HG03064 (cell line): Measurements from ENCODE around the gene PSMD5.

Experiments used
- ATAC-seq: cut with Tn5 transposase; IDR thresholded peaks from one replicate; pipeline ENCODE4 v1.9.1; 2021; ENCODE audit warnings: low read depth; ENCODE audit not compliant: unreplicated experiment

Gene PSMD5

DNA sequence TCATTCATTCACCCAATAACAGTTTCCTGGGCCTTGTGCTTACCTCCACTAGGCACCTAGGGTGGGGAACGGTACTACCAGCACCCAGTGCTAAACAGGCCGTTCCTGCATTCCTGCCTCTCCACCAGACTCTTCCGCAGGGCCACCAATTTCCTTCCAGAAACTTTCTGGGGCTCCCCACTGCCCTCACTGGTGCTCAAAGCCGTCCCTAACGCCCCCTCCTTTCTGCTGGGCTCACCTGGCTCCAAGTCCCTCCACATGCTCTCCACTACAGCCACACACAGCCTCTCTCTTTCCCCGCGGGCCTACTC, 32.9 kb upstream of the PSMD5 start:
- ATAC-seq: no peak

DNA sequence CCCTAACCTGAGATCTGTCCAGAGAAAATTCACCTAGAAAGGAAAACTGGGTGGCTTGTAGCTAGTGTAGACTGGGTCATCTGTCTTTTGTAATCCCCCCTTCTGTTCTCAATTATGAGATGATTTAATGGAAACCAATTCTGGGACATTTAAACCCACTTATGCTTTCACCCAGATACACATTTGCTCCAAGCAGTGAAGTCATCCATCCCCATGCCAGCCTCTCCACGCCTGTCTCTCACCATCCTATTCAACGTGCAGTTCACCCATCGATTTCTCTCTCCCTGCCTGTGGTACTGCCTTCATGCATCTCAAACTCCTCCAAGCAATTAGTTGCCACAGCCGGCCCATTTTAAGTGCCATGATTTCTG, 32.5 kb upstream of the PSMD5 start:
- no peak for ATAC-seq

DNA sequence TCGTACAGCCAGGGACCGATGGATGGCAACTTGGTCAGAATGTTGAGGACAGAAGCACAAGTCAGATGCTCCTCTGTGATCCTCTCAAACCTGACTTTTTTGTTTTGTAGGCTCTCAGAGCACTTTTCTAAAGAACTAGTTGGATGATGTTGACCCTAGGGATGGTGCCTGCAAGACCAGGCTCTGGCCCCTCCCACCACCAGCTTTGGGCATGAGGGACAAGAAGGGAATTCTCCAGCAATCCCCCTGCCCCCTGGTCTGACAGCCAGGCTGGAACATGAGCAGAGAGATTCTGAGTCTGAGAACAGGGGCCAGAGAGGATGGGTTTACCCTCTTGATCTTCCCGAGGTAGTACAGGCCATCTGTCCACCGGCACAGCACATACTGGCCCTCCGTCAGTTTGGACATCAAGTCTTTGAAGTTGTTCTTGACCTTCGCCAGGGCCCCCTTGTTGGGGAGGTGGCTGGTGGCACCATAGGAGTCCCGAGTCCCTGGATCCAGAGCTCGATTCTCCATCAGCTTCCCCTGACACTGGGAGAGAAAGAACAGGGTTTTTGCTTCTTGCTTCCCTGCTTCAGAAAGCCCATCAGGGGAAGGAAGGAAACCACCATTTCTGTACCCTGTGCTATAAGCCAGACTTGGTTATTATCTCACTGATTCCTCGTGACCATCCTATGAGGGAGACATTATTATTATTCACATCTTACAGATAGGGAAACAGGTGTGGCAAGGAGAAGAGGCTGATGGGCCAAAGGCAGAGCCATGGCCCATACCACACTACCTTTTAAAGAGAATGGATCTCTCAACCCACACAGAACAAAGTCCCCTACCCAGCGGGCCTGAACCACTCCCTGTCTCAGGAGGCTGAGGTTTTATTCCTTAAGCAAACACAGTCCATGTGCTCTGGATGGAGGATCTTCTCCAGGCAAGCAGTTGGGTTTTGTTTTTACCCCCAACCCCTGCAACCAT, 31.8 kb upstream of the PSMD5 start:
- ATAC-seq: no peak

DNA sequence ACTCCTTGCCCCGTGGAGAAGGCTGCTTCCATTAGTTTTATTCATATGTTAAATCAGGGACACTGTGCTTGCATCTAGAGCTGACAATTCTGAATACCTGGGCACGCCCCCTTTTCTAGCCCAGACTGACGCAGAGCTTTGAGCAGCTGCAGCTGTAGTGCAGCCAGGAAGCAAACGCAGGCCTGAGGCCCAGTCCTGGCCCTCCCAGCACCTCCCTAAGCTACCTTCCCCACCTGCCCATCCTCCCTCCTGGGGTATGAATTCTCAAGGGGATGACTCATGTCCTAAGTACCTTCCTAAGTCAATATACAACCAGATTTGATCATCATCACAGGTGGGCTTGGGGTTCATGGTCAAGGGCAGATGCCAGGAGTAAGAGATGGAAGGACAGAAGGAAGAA, 30.8 kb upstream of the PSMD5 start:
- ATAC-seq: no peak

DNA sequence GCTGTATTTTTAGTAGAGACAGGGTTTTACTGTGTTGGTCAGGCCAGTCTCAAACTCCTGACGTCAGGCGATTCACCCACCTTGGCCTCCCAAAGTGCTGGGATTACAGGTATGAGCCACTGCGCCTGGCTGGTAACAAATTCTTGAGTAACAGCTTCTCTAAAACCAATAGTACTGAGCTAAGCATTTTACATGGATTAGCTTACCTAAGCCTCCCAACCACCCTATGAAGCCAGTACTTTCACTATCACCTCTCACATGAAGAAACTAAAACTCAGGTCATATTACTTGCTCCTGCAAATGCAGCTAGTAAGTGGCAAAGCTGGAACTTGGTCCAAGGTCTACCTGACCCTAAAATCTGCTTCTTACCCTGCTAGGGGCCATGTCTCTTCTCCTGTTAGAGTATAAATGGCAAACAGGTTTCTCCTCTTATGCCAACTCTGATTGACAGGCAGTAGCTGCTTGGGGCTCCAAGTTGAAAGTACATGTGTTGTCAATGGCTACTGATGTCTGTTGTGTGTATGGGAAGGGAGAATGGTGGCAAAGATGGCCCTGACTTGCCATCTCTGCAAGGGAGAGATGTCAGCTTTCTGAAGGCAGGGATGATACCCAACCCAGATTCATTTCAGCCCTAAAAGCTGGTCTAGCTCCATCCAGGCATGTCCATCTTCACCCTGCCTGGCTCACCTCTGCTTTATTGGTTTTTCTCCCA, 30.2 kb upstream of the PSMD5 start:
- ATAC-seq: no peak

DNA sequence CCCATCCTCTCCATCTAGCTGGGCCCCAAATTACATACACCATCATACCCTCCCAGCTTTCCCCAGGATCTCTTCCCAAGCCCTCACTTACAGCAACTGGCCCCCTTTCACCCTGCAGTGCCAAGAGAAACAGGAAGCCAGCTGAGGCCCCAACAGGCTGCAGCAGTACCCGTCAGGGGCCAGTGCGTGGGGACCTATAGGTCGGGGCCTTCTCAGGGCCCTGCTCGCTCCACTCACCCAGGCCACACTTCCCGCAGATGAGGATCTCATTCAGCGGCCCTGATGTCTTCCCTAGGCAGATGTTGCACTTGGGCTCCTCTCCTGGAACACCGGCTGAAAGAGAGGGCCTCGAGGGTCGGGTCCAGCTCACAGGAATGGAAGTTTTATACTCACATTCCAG, 27.5 kb upstream of the PSMD5 start:
- ATAC-seq: no peak

DNA sequence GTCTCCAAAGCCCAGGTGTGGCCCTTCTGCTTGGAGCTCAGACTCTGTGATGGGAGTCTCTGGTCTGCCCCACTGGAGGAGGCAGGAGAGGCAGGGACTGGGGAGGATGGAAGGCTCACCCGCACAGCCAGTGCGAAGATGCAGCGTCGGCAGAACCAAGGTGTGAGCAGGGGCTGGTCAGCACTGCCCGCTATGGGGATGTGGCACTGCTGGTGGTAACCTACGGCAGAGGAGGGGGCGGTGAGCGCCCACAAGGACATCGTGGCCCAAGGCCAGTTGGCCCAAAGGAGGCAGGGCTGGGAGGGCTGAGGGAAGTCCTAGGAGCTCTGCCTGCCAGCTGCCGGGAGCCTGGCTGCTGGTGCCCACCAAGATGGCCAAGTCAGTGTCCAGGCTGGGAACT, 27.0 kb upstream of the PSMD5 start:
- no peak for ATAC-seq

DNA sequence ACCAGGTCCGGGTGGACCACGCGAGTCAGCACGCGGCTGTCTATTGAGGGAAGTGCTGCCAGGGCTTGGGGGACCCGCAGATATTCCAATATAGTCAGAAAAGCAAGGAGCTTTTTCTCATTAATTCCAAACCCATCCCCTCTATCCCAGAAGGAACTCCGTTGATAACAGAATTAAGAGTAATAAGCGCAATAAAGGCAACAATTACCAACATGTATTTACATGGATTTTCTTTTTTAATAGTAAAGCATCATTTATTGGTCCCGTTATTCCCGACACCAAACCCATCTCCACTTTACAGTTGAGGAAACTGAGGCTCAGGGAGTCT, 26.6 kb upstream of the PSMD5 start:
- ATAC-seq: no peak

DNA sequence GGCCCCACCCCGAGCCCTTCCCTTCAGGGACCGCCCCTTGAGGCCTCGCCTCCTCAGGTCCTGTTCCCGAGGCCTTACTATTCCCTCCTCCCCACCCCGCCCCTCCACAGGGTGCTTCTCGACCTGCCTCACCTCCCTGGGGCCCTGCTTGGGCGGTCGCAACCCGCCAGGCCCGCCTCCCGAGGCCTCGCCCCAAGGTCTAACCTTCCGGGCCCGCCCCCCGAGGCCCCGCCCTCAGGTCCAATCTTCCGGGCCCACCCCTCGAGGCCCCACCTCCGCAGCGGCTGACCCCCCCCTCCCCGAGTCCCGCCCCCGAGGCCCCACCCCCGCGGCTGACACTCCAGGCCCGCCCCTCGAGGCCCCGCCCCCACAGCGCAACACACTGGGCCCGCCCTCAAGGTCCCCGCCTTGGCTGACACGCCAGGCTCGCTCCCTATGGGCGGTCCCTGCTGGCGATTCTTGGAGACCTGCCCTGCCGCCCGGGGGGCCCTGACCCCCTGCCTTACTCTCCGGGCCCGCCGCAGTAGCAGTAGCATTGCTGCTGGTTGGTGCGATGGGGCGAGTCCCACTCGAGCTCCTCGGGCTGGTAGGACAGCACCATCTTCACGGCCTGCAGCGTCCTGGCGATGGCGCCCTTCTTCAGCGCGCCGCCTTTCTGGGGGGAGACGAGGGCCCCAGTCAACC, 26.1 kb upstream of the PSMD5 start:
- ATAC-seq: peak; percentile 83

DNA sequence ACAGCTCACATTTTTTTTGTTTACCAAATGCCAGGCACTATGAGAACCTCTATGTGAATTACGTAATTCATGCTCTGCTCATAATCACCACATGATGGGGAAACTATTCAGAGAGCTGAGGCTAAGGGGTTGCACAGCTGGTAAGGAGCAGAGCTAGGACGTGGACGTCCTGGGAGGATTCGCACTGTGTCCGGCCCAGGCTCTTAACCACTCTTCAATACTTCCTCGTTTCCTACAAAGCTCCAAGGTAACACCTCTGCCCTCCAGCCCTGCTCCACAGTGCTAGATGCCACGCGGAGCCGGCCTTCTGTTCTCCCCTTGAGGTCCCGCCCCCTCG, 25.6 kb upstream of the PSMD5 start:
- no peak for ATAC-seq

DNA sequence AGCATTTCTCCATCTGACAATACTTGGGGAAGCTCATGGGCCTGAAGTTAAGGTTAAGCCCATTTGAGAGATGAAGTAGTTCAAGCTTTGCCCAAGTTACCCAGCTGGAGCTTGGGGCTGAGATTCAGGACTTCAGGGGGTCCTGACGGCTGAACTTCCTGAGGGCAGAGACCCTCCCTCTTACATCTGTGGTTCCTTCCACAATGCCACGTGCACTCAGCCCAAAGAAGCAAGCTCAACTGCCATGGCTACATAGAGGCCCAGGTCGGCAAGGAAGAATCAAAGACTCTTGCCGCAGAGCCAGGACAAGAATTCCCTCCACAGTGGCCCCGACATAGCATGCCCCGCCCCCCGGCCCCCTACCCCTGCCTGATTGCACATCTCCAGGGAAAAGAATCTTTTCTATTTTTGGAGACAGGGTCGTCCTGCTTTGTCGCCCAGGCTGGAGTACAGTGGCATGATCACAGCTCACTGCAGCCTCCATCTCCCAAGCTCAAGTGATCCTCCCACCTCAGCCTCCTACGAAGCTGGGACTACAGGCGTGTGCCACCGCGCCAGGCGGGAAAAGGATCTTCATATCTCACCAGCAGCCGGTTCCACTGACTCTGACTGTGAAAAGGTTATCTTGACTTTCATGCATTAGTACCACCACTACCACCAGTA, 25.1 kb upstream of the PSMD5 start:
- ATAC-seq: no peak

DNA sequence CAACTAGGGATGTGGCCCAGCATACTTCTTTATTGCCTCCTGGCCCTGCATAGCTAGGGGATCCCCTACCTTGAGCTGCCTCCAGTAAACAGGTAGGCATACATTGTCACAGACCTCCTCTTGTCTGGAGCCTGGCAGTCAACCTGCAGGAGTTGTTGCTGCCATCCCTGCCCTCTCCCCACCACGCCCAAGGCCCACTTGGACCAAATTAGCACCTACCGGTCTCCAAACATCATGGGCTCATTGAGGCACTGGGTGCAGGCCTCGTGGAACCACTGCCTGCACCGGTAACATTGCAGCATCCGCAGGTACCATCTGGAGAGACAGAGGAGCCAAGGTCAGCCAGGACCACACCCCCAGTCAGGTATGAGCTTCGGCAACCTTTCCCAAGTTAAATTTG, 23.9 kb upstream of the PSMD5 start:
- no peak for ATAC-seq

DNA sequence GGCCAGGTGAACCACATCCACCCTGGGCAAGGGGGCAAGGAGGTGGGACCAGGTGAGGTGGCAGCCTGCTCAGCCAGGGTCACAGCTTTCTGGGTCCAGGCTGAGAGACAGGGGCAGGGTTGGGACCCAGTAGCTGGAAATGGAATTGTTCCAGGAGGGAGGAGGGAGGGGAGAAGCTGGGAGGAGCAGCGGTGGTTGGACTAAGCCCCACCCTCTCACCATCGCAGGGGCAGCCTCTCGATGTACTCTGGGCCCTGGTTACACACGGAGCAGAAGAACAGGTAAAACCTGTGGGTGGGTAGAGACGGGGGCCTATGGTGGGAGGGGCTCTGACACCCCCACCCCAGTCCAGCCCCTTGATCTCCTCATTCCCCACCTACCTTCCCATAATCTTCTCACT, 23.1 kb upstream of the PSMD5 start:
- no peak for ATAC-seq

DNA sequence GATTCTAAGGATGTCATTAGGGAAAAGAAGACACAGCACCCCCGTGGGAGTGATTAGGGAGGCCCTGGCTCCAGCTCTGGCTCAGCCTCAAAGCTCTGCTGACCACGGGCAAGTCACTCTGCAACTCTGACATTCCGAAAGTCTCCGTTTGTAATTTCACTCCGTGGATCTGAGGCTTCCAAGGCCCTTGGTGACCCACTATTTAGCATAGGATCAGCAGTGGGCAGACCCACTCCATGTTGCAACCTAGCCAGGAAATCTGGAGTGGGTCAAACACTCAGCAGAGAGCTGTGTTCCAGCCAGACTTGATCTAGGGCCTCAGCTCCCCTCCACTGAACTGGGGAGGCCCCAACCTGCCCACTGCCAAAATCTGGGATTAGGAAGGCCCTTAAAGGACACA, 22.5 kb upstream of the PSMD5 start:
- no peak for ATAC-seq

DNA sequence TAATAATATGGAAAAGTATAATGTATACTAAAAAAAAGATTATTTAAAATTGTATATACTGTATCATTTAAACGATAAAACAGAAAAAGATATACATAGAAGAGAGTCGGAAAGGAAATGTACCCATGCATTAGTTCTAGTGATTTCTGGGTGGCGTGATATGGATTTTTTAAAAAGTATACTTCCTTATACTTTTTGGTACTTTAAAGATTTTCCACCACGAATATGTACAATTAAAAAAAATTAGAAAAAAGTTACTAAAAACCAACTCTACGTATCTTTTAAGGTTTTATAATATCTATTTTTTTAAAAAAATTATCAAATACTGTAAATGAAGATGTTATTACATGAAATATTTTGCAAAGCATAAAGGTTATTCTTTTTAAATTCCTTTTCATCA, 22.0 kb upstream of the PSMD5 start:
- ATAC-seq: no peak

DNA sequence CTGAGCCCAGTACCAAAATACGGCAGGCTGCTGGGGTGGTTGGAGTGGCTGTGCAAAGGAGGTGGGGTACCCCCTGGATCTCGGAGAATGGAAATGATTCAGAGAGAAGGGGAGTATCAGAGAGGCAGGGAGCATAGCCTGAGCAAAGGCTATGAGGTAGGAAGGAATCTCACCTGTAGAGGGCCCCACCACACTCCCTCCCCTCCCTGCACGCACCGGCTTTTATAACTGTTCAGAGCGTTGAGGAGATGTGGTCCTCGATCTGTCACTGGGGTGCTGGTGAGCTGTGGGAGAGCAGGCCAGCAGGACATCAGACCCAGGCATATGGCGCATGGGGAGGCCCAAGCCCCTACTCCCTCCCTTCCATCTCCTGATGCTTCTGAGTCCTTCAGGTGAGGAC, 21.1 kb upstream of the PSMD5 start:
- no peak for ATAC-seq

DNA sequence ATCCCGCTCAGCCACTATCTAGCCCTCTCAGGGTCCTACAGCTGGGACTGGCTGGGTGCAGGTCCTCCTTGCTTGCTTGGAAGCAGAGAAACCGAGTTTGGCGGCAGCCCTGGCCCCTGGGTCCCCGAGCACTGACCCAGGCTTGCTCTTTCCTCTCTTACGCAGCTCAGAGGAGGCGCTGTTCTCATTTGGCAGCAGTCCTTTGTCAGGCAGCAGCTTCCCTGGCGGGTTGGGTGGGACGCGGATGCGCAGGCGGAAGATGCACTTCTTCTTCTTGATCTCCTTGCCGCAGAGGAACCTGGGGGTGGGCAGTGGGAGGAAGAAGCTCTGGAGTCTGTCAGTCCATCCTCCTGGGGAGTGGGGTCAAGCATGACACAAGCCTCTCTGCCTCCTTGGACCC, 19.7 kb upstream of the PSMD5 start:
- ATAC-seq: no peak

DNA sequence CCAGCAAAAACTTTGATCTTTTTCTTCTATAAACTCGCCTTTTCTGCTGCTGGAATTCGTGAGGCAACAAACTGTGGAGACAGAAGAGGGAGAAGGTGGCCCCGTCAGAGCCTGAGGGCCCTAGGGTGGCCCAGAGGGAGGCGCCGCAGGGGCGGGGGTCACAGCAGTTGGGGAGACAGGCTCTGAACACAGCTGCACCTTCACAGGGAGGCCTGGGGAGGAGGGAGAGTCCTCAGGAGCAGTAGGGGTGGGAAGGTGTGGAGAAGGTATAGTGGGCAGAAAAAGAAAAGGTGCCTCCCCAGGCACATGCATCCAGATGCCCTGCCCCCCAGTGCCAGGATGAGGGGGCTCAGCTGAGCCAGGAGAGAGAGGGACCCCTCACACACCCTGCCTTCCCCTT, 19.2 kb upstream of the PSMD5 start:
- ATAC-seq: no peak

DNA sequence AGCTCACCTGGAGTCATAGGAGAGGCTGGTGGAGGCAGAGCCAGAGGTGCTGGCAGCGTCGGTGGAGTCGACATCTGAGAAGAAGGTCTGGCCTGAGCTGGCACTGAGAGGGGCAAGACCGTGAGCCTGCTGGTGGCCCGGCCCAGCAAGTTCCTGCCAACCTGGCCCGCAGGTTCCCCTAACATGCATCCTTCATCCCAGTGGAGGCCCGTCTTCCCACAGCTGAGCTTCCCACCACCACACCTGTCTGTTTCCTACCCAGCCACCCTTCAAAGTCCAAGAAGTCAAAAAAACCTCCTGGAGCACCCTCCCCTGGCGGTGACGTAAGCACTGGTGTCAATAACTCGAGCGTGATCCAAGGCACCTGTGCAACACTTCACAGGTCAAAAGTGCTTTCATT, 17.4 kb upstream of the PSMD5 start:
- ATAC-seq: no peak

DNA sequence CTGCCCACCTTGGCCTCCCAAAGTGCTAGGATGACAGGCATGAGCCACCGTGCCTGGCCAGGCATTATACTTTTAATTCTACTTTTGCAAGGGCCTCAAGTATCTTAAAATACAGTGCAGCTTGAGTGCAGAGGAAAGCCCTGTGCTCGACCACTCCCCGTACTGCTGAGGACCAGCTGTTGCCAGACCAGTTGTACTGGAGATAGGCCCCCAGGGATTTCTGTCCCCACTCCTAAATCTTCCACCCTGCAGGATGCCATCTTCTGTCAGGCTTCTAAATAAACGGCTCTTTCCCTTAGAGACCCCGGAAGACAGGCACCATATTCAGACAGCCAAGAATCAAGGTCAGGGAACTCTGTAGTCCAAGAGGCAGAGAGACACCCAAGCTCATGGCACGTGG, 16.6 kb upstream of the PSMD5 start:
- no peak for ATAC-seq

DNA sequence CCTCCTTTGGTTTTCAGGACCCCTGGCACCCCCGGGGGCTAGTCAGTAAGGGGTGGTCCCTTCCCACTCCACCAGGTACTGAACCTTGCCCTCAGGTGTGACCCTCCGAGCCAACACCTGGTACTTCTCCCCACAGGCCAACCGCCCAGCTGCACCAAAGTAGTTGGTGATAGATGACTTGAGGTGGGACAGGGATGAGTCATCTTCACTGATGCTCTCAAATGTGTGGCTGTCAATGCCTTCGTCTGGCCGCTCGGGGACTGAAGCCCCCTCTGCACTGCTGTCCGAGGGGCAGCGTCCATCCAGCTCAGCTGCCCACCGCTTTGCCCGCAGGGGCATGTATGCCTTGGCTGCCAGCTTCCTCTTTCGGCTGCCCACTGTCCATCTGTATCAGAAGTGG, 15.2 kb upstream of the PSMD5 start:
- no peak for ATAC-seq
